Hematopoietic multipotent progenitor cell (in vitro differentiated cells): ENCODE measurements around the gene DLG4. TPM values are rescaled to one million over a fixed set of nuclear protein-coding genes. Genes with fewer than 3 reads are reported as not detected.

ENCODE experiments used
- small RNA-seq: library from RNA; depleted of rRNA; stranded (forward); fragments of <200 nt; gene quantifications from one replicate; pipeline ENCODE3, GENCODE V24; 2012
- total RNA-seq: library from RNA; depleted of rRNA; stranded (reverse); fragments of >200 nt; gene quantifications from one replicate; pipeline ENCODE4 v1.2.3, GENCODE V29; 2012

The DLG4 gene
- total RNA-seq, 1 donor, result 26.9 TPM

Small RNA genes within 50 kb of the gene (small RNA-seq; reads per million reads assigned to genes)
- not detected for gene AC120057.4
- 138 reads per million, percentile 97 among the genes with 10 or more reads in this experiment for gene MIR324
- gene RF00019, result not detected

Other genes with a start within 250 kb of the DLG4 start
- gene ALOX12, start 223.8 kb downstream of the DLG4 start, total RNA-seq, result 4.3 TPM
- 43.4 TPM for gene RNASEK, start 207.2 kb downstream of the DLG4 start, total RNA-seq
- 17.8 TPM for gene BCL6B, start 196.8 kb downstream of the DLG4 start, total RNA-seq
- 3.0 TPM for gene SLC16A13, start 183.8 kb downstream of the DLG4 start, total RNA-seq
- gene SLC16A11, start 175.7 kb downstream of the DLG4 start, total RNA-seq, result 0.54 TPM
- gene CLEC10A, start 139.6 kb downstream of the DLG4 start, total RNA-seq, result under 0.01 TPM
- 0.54 TPM for gene ASGR2, start 105.0 kb downstream of the DLG4 start, total RNA-seq
- 7.3 TPM for gene ASGR1, start 40.5 kb downstream of the DLG4 start, total RNA-seq
- 191 TPM for gene ACADVL, start 102 bp upstream of the DLG4 start, total RNA-seq
- 78.6 TPM for gene DVL2, start 14.7 kb upstream of the DLG4 start, total RNA-seq
- 24.2 TPM for gene PHF23, start 19.6 kb upstream of the DLG4 start, total RNA-seq
- 121 TPM for gene GABARAP, start 22.6 kb upstream of the DLG4 start, total RNA-seq
- 62.7 TPM for gene CTDNEP1, start 31.9 kb upstream of the DLG4 start, total RNA-seq
- gene ELP5, start 32.4 kb upstream of the DLG4 start, total RNA-seq, result 54.7 TPM
- gene CLDN7, start 42.6 kb upstream of the DLG4 start, total RNA-seq, result 9.7 TPM
- 1.9 TPM for gene SLC2A4, start 61.9 kb upstream of the DLG4 start, total RNA-seq
- 0.27 TPM for gene YBX2, start 74.8 kb upstream of the DLG4 start, total RNA-seq
- gene EIF5A, start 87.8 kb upstream of the DLG4 start, total RNA-seq, result 522 TPM
- gene GPS2, start 95.5 kb upstream of the DLG4 start, total RNA-seq, result 70.3 TPM
- 37.4 TPM for gene NEURL4, start 109.5 kb upstream of the DLG4 start, total RNA-seq
- 109 TPM for gene ACAP1, start 116.7 kb upstream of the DLG4 start, total RNA-seq
- 5.1 TPM for gene KCTD11, start 132.3 kb upstream of the DLG4 start, total RNA-seq
- not detected for gene TMEM95, start 135.3 kb upstream of the DLG4 start, total RNA-seq
- gene TNK1, start 161.3 kb upstream of the DLG4 start, total RNA-seq, result 4.3 TPM
- gene PLSCR3, start 174.7 kb upstream of the DLG4 start, total RNA-seq, result 26.9 TPM
- gene TMEM256, start 184.3 kb upstream of the DLG4 start, total RNA-seq, result 141 TPM
- 6.7 TPM for gene NLGN2, start 188.0 kb upstream of the DLG4 start, total RNA-seq
- not detected for gene SPEM1, start 200.5 kb upstream of the DLG4 start, total RNA-seq
- under 0.01 TPM for gene SPEM2, start 205.8 kb upstream of the DLG4 start, total RNA-seq
- not detected for gene SPEM3, start 209.0 kb upstream of the DLG4 start, total RNA-seq
- gene TMEM102, start 215.6 kb upstream of the DLG4 start, total RNA-seq, result 17.0 TPM
- gene FGF11, start 219.7 kb upstream of the DLG4 start, total RNA-seq, result 0.54 TPM
- 26.1 TPM for gene CHRNB1, start 225.2 kb upstream of the DLG4 start, total RNA-seq